H54 (cell line): Measurements from ENCODE around the gene PRIM1.
"Not testable (repeated sequence)": the region's sequence is repeated elsewhere in the genome, so short reads cannot be mapped to it uniquely, and the experiment has no call there.

ENCODE experiments used
- DNase-seq: peaks from one replicate; pipeline ENCODE4 v3.0.0; 2011; ENCODE audit warnings: low spot score, mixed read lengths; ENCODE audit not compliant: insufficient read length
- FAIRE-seq: peaks from 3 replicates; lab custom pipeline; 2011; peaks lifted over from hg19 to GRCh38; lab: Jason Lieb, UNC
- POLR2A ChIP-seq: IDR thresholded peaks from 2 replicates; pipeline ENCODE4 v1.6.1; 2011; ENCODE audit warnings: low read depth, mild to moderate bottlenecking, low read length

Gene PRIM1

GRCh38 chr12:56775638-56776037 lies 23.5 kb upstream of the PRIM1 start:
- FAIRE-seq (no peak), DNase-seq (no peak)
- no peak for TF ChIP-seq POLR2A

GRCh38 chr12:56773113-56773512 lies 21.0 kb upstream of the PRIM1 start:
- DNase-seq (no peak), FAIRE-seq (no peak)
- TF ChIP-seq POLR2A: no peak

DNA sequence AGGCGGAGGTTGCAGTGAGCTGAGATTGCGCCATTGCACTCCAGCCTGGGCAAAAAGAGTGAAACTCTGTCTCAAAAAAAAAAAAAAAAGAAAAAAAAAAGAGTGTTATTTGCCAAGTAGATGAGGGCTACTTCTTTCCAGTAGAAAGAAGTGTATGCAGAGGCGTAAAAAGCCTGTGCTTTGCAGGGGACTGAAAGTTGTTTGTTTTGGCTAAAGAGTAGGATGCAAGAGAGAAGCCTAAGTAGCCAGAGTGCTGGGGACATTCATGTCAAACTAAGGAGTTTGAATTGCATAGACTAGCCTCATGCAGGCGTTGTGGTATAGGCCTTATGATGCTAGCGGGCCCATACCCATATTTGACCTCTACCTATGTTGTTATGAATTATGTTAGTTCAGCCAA lies 20.5 kb upstream of the PRIM1 start:
- no peak for DNase-seq
- no peak for FAIRE-seq
- no peak for TF ChIP-seq POLR2A

GRCh38 chr12:56769868-56770267 lies 17.7 kb upstream of the PRIM1 start:
- DNase-seq: no peak

GRCh38 chr12:56768424-56768823 lies 16.3 kb upstream of the PRIM1 start:
- TF ChIP-seq POLR2A: no peak
- FAIRE-seq (no peak), DNase-seq (no peak)

More at GRCh38 chr12:56769868-56770267, 17.7 kb upstream of the PRIM1 start:
- no peak for FAIRE-seq
- no peak for TF ChIP-seq POLR2A

DNA sequence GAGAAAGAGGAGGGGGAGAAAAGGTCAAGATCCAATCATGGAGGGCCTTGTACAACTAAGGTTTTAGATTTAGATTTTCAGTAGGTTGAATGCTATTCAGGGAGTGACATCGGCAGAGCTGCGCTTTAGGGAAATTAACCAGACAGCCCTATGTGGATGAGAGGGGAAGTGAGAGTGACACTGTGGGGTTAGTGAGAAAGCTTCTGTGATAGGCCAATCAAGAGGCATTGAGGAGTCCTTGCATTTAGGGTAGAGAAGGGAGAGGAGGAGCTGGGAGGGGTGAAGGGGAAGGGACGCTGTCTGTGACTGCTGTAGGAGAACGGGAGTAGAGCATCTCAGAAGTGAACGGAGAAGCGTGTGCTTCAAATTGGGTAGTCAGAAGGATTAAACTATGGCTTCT lies 14.4 kb upstream of the PRIM1 start:
- no peak for TF ChIP-seq POLR2A
- FAIRE-seq (no peak), DNase-seq (no peak)

DNA sequence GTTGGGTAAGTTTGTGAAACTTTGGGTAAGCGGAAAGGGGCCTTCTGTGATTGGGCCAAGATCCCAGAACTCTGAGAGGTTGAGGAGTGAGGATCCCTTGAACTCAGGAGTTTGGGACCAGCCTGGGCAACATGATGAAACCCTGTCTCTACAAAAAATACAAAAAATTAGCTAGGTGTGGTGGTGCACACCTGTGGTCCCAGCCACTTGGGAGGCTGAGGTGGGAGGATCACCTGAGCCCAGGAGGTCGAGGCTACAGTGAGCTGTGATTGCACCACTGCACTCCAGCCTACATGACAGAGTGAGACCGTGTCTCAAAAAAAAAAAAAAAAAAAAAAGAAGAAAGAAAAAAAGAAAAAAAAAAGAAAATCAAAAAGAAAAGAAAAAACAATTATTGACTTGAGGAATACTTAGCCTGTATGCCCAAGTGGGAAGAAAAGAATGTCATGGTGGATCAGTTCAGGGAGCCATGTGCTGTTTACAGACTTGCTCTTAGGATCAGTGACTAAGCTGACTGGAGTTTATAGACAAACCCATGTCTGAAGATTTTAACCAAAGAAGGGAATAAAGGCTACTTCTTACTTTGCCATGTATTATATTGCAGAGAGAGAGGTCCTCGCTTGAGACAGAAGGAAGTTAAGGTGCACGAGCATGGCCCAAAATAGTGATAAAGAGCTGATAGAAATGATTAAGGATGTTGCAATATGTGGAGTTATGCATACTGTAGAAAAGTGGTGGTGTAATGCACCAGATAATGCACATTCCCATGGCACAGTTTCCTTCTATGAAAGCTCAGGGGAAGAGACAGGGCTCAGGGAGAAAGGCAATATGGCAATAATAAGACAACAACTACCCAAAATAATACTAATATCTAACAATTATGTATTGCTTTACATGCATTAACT lies 11.9 kb upstream of the PRIM1 start:
- FAIRE-seq: no peak
- no peak for DNase-seq
- no peak for TF ChIP-seq POLR2A

GRCh38 chr12:56761812-56762211 lies 9.7 kb upstream of the PRIM1 start:
- DNase-seq (no peak), FAIRE-seq (no peak)
- TF ChIP-seq POLR2A: no peak

DNA sequence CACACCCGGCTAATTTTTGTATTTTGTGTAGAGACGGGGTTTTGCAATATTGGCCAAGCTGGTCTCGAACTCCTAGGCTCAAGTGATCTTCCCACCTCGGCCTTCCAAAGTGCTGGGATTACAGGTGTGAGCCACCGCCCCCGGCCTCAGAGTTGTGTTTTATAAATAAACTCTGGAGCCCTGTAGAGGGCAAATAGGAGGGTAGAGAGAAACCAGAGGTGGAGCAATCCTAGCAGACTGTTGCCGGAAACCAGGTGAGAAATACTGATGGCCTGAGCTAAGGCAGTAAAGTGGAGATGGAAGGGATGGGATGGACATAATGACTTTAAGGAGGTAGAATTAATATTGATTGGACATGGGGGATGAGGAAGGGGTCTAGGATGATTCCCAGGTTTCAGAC lies 8.3 kb upstream of the PRIM1 start:
- TF ChIP-seq POLR2A: no peak
- DNase-seq: no peak
- FAIRE-seq: no peak

DNA sequence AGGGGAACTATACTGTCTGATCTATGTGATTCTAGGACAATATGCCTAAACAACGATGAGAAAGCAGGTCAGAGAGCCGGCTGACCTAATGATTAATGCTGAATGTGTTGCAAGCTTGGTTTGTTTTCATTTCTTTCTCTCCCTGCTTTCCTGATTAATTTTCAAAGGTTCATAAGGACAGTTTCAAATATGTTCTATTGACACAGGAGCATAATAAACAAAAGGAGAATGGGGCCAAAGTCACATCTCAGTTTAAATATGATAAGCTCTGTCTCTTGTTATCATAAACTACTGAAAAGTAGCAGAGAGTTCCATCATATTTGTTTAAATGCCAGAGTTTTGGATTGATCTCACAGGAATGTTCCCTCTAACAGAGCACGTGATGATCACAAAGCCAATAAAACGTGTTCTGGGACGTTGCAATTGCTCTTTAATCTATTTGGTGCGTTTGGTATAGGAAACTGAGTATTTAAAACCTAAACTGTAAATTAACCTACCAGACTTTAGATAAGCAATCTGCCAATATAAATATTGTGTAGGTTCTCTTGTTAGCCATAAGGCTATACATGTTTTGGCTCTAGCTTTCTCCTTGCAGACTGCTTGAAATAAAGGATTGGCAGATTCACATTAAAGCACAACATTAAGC lies 7.3 kb upstream of the PRIM1 start:
- no peak for TF ChIP-seq POLR2A
- no peak for FAIRE-seq
- no peak for DNase-seq

GRCh38 chr12:56758728-56759262 lies 6.7 kb upstream of the PRIM1 start:
- DNase-seq (no peak), FAIRE-seq (no peak)
- TF ChIP-seq POLR2A: no peak

DNA sequence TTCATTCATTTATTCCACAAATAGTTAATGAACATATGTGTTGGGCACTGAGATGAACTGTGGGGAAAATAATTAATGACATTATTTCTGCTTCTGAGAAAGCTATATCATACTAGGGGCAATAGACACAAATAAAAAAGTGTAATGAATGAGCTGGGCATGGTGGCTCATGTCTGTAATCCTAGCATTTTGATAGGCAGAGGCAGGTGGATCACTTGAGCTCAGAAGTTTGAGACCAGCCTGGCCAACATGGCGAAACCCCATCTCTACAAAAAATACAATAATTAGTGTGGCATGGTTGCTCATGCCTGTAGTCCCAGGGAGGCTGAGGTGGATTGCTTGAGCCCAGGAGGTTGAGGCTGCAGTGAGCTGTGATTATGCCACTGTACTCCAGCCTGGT lies 5.8 kb upstream of the PRIM1 start:
- not testable (repeated sequence) for DNase-seq, FAIRE-seq

GRCh38 chr12:56753566-56753965 lies 1.4 kb upstream of the PRIM1 start:
- no peak for FAIRE-seq
- DNase-seq: no peak
- no peak for TF ChIP-seq POLR2A

DNA sequence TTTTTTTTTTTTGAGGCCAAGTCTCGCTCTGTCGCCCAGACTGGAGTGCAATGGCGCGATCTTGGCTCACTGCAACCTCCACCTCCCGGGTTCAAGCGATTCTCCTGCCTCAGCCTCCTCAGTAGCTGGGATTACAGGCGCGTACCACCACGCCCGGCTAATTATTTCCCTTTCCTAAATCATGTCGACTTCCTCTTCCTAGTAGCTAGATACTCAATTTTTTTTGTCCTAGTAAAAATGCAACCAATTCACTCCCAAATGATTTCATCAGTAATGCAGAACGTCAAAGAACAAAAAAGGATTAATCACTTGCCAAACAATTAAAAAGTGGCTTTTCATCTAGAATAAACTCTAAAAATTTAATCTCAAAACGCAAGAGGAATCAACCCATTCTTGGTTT lies 1.5 kb downstream of the PRIM1 start:
- not testable (repeated sequence) for DNase-seq, FAIRE-seq
